Ishikawa (cell line): Measurements from ENCODE around the gene SHISA4.

Source experiments
- CEBPB ChIP-seq: IDR thresholded peaks from 2 replicates; pipeline ENCODE4 v1.6.1; 2012
- CREB1 ChIP-seq: IDR thresholded peaks from 2 replicates; pipeline ENCODE4 v1.6.1; 2012; ENCODE audit warnings: low read depth
- EGR1 ChIP-seq: IDR thresholded peaks from 2 replicates; pipeline ENCODE4 v1.6.1; 2012
- TAF1 ChIP-seq: IDR thresholded peaks from 2 replicates; pipeline ENCODE4 v1.6.1; 2012; ENCODE audit warnings: low read depth, mild to moderate bottlenecking
- USF1 ChIP-seq: IDR thresholded peaks from 2 replicates; pipeline ENCODE4 v1.6.1; 2012
- ZBTB7A ChIP-seq: IDR thresholded peaks from 2 replicates; pipeline ENCODE4 v1.6.1; 2012; ENCODE audit warnings: low read depth
- TF ChIP-seq, protein P1 (sequence below): IDR thresholded peaks from 2 replicates; pipeline ENCODE4 v1.6.1; 2012

Gene SHISA4

DNA sequence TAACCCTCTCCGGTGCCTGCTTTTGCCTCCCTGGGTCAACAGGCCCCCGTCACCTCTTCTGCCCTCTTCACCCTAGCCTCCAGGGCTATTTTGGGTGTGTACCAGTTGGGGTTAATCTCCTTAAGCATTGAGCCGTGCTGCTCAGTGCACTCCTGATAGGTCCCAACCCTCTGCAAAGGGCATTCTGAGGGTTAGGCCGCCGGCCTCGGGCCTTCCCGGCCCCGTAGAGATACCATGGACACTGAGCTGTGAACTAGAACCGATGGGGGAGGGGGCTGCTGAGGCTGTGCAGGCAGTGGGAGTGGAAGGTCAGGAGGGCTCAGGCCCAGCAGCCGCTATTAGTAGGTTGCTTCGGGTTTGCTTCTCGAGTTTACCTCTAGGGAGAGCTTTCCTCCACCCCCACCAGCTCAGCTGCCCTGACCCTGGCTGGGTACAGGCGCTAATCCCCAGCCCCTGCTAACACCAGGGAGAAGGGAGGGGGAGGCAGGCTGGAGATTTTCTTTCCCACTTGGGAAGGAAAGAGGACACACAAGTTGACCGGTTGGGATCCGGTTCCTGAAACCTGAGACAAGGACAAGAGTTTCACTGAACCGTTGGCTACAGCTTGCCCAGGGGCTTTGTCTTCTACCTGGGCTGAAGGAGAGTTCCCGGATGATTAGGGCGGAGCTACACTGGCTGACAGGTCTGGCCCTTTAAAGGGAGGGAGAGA, 52.9 kb downstream of the SHISA4 start:
- TF ChIP-seq TAF1 (peak; percentile 35; the same call in 1 of the 2 replicates), CEBPB (no peak), ZBTB7A (no peak)
- TF ChIP-seq, protein P1, sequence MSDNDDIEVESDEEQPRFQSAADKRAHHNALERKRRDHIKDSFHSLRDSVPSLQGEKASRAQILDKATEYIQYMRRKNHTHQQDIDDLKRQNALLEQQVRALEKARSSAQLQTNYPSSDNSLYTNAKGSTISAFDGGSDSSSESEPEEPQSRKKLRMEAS = peak; percentile 22; the same call in 1 of the 2 replicates

- TF ChIP-seq USF1 = no peak
- TF ChIP-seq, protein P1 = no peak; the same call in 1 of the 2 replicates
- TF ChIP-seq EGR1 = no peak
- no peak for TF ChIP-seq CREB1
- TF ChIP-seq CEBPB = no peak
Measured at GRCh38 chr1:201942129-201942495, 53.4 kb downstream of the SHISA4 start.
